SK-N-SH (cell line): Measurements from ENCODE around the gene TIMM10. TPM values are rescaled to one million over a fixed set of nuclear protein-coding genes. Genes with fewer than 3 reads are reported as not detected.

ENCODE experiments used
- CTCF ChIA-PET: fragments of 300-600, 350-600 bp; formaldehyde crosslinking; extraction: SDS; loops from one replicate; lab custom pipeline; 2021; lab: Yijun Ruan, JAX
- POLR2A ChIA-PET: fragments of 350-600 bp; sonication (Branson Sonifier 250); formaldehyde crosslinking; extraction: SDS; loops from one replicate; lab custom pipeline; 2020; ENCODE audit warnings: antibody characterized with exemption, inconsistent platforms; lab: Yijun Ruan, JAX
- DNase-seq: peaks from one replicate; pipeline ENCODE4 v3.0.0; 2012
- H2AFZ ChIP-seq: fragments of 200-600 bp; sonication (generic); 2 replicates; pipeline ENCODE4 v1.8.1; 2016; ENCODE audit warnings: antibody characterized with exemption, mild to moderate bottlenecking, low read depth
- H3F3A ChIP-seq: fragments of 200-600 bp; sonication (generic); replicated peaks from 2 replicates; pipeline ENCODE3; 2016; ENCODE audit warnings: antibody characterized with exemption, mild to moderate bottlenecking; ENCODE audit not compliant: insufficient read depth
- H3K27ac ChIP-seq, 2 experiments: fragments of 200-500 bp in 1 of 2; fragments of 200-600 bp in 1 of 2; sonication (Bioruptor generic) in 1 of 2; sonication (generic), shearing (Covaris generic) in 1 of 2; 2 replicates each; pipeline versions ENCODE4 v1.5.1 to v1.6.1; 2014 to 2016; ENCODE audit warnings: low read depth in 2 of 2, inconsistent platforms in 1 of 2, low read length in 1 of 2, mild to moderate bottlenecking in 1 of 2, mixed read lengths in 1 of 2
- H3K27me3 ChIP-seq: fragments of 200-600 bp; sonication (generic), shearing (Covaris generic); 2 replicates; pipeline ENCODE4 v1.6.1; 2016; ENCODE audit warnings: mixed run types; ENCODE audit not compliant: insufficient read depth
- H3K36me3 ChIP-seq, 2 experiments: fragments of 200-500 bp in 1 of 2; fragments of 200-600 bp in 1 of 2; sonication (Bioruptor generic) in 1 of 2; sonication (generic) in 1 of 2; replicated peaks in 1 of 2; 2 replicates each; pipeline versions ENCODE3 to v1.5.1; 2014 to 2016; ENCODE audit warnings: low read length in 1 of 2, mild to moderate bottlenecking in 1 of 2; ENCODE audit not compliant: insufficient read depth in 2 of 2, control insufficient read depth in 1 of 2
- H3K4me1 ChIP-seq, 2 experiments: fragments of 200-500 bp in 1 of 2; fragments of 200-600 bp in 1 of 2; sonication (Bioruptor generic) in 1 of 2; sonication (generic), shearing (Covaris generic) in 1 of 2; 2 replicates each; pipeline versions ENCODE4 v1.5.1 to v1.6.1; 2014 to 2016; ENCODE audit warnings: low read depth in 1 of 2, low read length in 1 of 2, mixed run types in 1 of 2; ENCODE audit not compliant: insufficient read depth in 2 of 2, control insufficient read depth in 1 of 2
- H3K4me2 ChIP-seq: fragments of 200-600 bp; sonication (generic), shearing (Covaris generic); 2 replicates; pipeline ENCODE4 v1.6.1; 2017; ENCODE audit warnings: mixed run types
- H3K4me3 ChIP-seq, 2 experiments: fragments of 200-500 bp in 1 of 2; fragments of 200-600 bp in 1 of 2; sonication (Bioruptor generic) in 1 of 2; sonication (generic), shearing (Covaris generic) in 1 of 2; 2 replicates each; pipeline versions ENCODE4 v1.5.1 to v1.8.1; 2014 to 2016; ENCODE audit warnings: low read depth in 2 of 2, inconsistent platforms in 1 of 2, low read length in 1 of 2, mild to moderate bottlenecking in 1 of 2, mixed read lengths in 1 of 2, moderate library complexity in 1 of 2
- H3K79me2 ChIP-seq: fragments of 200-600 bp; sonication (generic); 2 replicates; pipeline ENCODE4 v1.8.1; 2017; ENCODE audit warnings: mild to moderate bottlenecking; ENCODE audit not compliant: insufficient read depth
- H3K9ac ChIP-seq: fragments of 200-600 bp; sonication (generic); 2 replicates; pipeline ENCODE4 v1.6.1; 2017; ENCODE audit warnings: mixed run types
- H3K9me2 ChIP-seq: fragments of 200-600 bp; sonication (generic); 2 replicates; pipeline ENCODE4 v1.6.1; 2017; ENCODE audit warnings: mixed run types
- H3K9me3 ChIP-seq: fragments of 200-600 bp; sonication (generic); 2 replicates; pipeline ENCODE4 v1.6.1; 2017; ENCODE audit warnings: mixed run types, mild to moderate bottlenecking, moderate library complexity
- H4K20me1 ChIP-seq: fragments of 200-600 bp; sonication (generic); 2 replicates; pipeline ENCODE4 v1.6.1; 2017; ENCODE audit warnings: mild to moderate bottlenecking, mixed run types; ENCODE audit not compliant: insufficient read depth
- CHD2 ChIP-seq: fragments of 150-350 bp; IDR thresholded peaks from 2 replicates; pipeline ENCODE4 v1.6.1; 2018; ENCODE audit warnings: low read length; ENCODE audit not compliant: partially characterized antibody
- CTCF ChIP-seq: fragments of 200-600 bp; sonication (generic); IDR thresholded peaks from 2 replicates; pipeline ENCODE4 v1.6.1; 2017; ENCODE audit warnings: antibody characterized with exemption, mild to moderate bottlenecking, moderate library complexity
- EP300 ChIP-seq, 2 experiments: IDR thresholded peaks; 2 replicates each; pipeline versions ENCODE4 v1.4.0 to v1.6.1; 2012; ENCODE audit warnings: borderline replicate concordance in 1 of 2, low read depth in 1 of 2, low read length in 1 of 2
- FOSL2 ChIP-seq: IDR thresholded peaks from 2 replicates; pipeline ENCODE4 v1.4.0; 2012; ENCODE audit warnings: low read depth, mild to moderate bottlenecking, moderate library complexity, borderline replicate concordance
- GATA2 ChIP-seq: sonication (generic); formaldehyde crosslinking; IDR thresholded peaks from 2 replicates; pipeline ENCODE4 v1.5.0; 2020; ENCODE audit warnings: mild to moderate bottlenecking, missing genetic modification reagents
- NFIC ChIP-seq: IDR thresholded peaks from 2 replicates; pipeline ENCODE4 v1.4.0; 2012; ENCODE audit warnings: borderline replicate concordance
- NRF1 ChIP-seq: IDR thresholded peaks from 2 replicates; pipeline ENCODE4 v1.6.1; 2012; ENCODE audit warnings: low read depth, mild to moderate bottlenecking, low read length
- POLR2AphosphoS5 ChIP-seq: IDR thresholded peaks from 2 replicates; pipeline ENCODE4 v1.6.1; 2012; ENCODE audit warnings: low read depth, low read length
- RFX5 ChIP-seq: IDR thresholded peaks from 2 replicates; pipeline ENCODE4 v1.6.1; 2012; ENCODE audit warnings: mild to moderate bottlenecking, improper control_type of control experiment, low read length
- SMC3 ChIP-seq: IDR thresholded peaks from 2 replicates; pipeline ENCODE4 v1.6.1; 2012; ENCODE audit warnings: low read depth, low read length, improper control_type of control experiment
- TAF1 ChIP-seq: IDR thresholded peaks from 2 replicates; pipeline ENCODE4 v1.6.1; 2012; ENCODE audit warnings: low read depth, mild to moderate bottlenecking, low read length, moderate library complexity, borderline replicate concordance
- TCF12 ChIP-seq: IDR thresholded peaks from 2 replicates; pipeline ENCODE4 v1.4.0; 2012
- ZBTB33 ChIP-seq: IDR thresholded peaks from 2 replicates; pipeline ENCODE4 v1.4.0; 2012; ENCODE audit warnings: low read depth, borderline replicate concordance
- WGBS: methylation state at CpG from one replicate; pipeline ENCODE4 v1.1.6; 2017; ENCODE audit warnings: low lambda C conversion rate; 5-methylcytosine and 5-hydroxymethylcytosine counted together
- polyA plus RNA-seq, 3 experiments: library from polyadenylated mRNA; depleted of rRNA; stranded (reverse); fragments of >200 nt; gene quantifications; 2 replicates each; pipeline ENCODE4 v1.2.3, GENCODE V29; 2012
- TF ChIP-seq, protein P1 (sequence below): IDR thresholded peaks from 2 replicates; pipeline ENCODE4 v1.4.0; 2012; ENCODE audit warnings: low read depth
- TF ChIP-seq, protein P2 (sequence below): IDR thresholded peaks from 2 replicates; pipeline ENCODE4 v1.4.0; 2012; ENCODE audit warnings: low read depth, borderline replicate concordance
- TF ChIP-seq, protein P3 (sequence below): fragments of 150-350 bp; IDR thresholded peaks from 2 replicates; pipeline ENCODE4 v1.6.1; 2016; ENCODE audit warnings: mild to moderate bottlenecking, low read depth, low read length
- TF ChIP-seq, protein P4 (sequence below): IDR thresholded peaks from 2 replicates; pipeline ENCODE4 v1.6.1; 2012; ENCODE audit warnings: mild to moderate bottlenecking, low read depth, low read length, moderate library complexity

TIMM10 gene
- polyA plus RNA-seq, 1 of the 3 experiments (the other 2 are of a cell fraction) = 179 TPM

DNA sequence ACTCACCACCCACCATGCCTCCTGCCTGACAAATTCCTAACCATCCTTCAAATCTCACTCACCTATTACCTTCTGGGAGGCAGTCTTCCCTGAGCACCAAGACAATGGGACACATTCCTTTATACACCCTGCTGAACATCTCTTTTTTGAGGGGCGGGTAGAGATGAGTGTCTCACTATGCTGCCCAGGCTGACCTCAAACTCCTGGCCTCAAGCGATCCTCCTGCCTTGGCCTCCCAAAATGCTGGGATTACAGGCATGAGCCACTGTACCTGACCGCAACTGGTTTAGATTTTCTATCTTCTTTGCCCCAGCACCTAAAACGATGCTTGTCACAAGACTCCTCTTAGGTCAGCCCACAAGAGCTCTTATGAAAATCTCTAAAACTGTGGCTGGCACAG is 7.1 kb downstream of the TIMM10 start:
- no peaks in the 10 kb centered on the region for H3K9me3 ChIP-seq
- no peaks in the 10 kb centered on the region for H3K27me3 ChIP-seq
- ChIA-PET POLR2A (no interaction called here), CTCF (interaction anchor here (1.6 to 14.1 kb wide), 3 partner anchors 34 to 121 kb away, joined by 5 to 517 read pairs (median 174); partner anchors contain the start of gene RTN4RL2)
- H2AFZ ChIP-seq = no peak overlapping the region
- H3K9ac ChIP-seq = no peak overlapping the region
- WGBS = 87% methylated on average over 4 of the region's 4 CpGs
- no peaks in the 10 kb centered on the region; the same call in 1 of the 2 replicates for H4K20me1 ChIP-seq
- H3K4me1 ChIP-seq = no peaks in the 10 kb centered on the region
- peaks cover 0 to 3% of the 10 kb centered on the region in 2 experiments for H3K36me3 ChIP-seq
- TF ChIP-seq NFIC (no peak), GATA2 (no peak), FOSL2 (no peak), NRF1 (no peak), RFX5 (no peak), TCF12 (no peak), CHD2 (no peak), SMC3 (no peak), CTCF (no peak), TAF1 (no peak)
- TF ChIP-seq, protein P1, sequence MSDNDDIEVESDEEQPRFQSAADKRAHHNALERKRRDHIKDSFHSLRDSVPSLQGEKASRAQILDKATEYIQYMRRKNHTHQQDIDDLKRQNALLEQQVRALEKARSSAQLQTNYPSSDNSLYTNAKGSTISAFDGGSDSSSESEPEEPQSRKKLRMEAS = no peak
- TF ChIP-seq, protein P2, sequence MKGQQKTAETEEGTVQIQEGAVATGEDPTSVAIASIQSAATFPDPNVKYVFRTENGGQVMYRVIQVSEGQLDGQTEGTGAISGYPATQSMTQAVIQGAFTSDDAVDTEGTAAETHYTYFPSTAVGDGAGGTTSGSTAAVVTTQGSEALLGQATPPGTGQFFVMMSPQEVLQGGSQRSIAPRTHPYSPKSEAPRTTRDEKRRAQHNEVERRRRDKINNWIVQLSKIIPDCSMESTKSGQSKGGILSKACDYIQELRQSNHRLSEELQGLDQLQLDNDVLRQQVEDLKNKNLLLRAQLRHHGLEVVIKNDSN = no peak
- TF ChIP-seq, protein P3, sequence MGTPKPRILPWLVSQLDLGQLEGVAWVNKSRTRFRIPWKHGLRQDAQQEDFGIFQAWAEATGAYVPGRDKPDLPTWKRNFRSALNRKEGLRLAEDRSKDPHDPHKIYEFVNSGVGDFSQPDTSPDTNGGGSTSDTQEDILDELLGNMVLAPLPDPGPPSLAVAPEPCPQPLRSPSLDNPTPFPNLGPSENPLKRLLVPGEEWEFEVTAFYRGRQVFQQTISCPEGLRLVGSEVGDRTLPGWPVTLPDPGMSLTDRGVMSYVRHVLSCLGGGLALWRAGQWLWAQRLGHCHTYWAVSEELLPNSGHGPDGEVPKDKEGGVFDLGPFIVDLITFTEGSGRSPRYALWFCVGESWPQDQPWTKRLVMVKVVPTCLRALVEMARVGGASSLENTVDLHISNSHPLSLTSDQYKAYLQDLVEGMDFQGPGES = no peak
- H3K9me2 ChIP-seq = no peaks in the 10 kb centered on the region
- no peak overlapping the region for H3K4me2 ChIP-seq
- no peak overlapping the region for H3K27ac ChIP-seq
- H3K79me2 ChIP-seq = 0 out of 2 replicates have a peak, but pooled peaks cover 5% of the 10 kb centered on the region
- no peak for DNase-seq
- H3K4me3 ChIP-seq = no peak overlapping the region
- H3F3A ChIP-seq = no peaks in the 10 kb centered on the region

DNA sequence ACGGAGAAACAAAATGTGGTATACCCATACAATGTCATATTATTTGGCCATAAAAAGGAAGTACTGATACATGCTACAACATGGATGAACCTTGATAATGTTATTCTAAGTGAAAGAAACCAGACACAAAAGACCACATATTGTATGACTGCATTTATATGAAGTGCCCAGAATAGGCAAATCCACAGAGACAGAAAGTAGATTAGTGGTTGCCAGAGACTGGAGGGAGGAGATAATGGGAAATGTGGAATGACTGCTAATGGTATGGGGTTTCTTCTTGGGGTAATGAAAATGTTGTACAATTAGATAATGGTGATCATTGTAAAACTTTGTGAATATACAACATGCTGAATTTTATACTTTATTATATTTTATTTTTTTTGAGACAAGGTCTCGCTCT is 9.4 kb downstream of the TIMM10 start:
- Histone ChIP-seq H3K27ac (no peak overlapping the region), H3K9me2 (no peaks in the 10 kb centered on the region), H3K9me3 (no peaks in the 10 kb centered on the region), H3K4me3 (no peak overlapping the region), H3K9ac (no peak overlapping the region), H3K79me2 (0 out of 2 replicates have a peak, but pooled peaks cover 5% of the 10 kb centered on the region), H2AFZ (no peak overlapping the region), H3K4me2 (no peak overlapping the region), H3K36me3 (no peaks in the 10 kb centered on the region), H4K20me1 (no peaks in the 10 kb centered on the region), H3F3A (no peaks in the 10 kb centered on the region), H3K27me3 (no peaks in the 10 kb centered on the region), H3K4me1 (no peaks in the 10 kb centered on the region)
- ChIA-PET CTCF (interaction anchor here (0.8 to 3.4 kb wide), 5 partner anchors 28 to 124 kb away, joined by 3 to 27 read pairs (median 4); no protein-coding TSS in a partner anchor), POLR2A (no interaction called here)
- 86% methylated on average over 2 of the region's 2 CpGs for WGBS
- no peak for DNase-seq
- TF ChIP-seq EP300 (IDR thresholded peaks at IDR 0.05; ENCODE audit: borderline replicate concordance in 1 of 2, low read depth in 1 of 2, low read length in 1 of 2) (no peak), ZBTB33 (no peak), POLR2AphosphoS5 (no peak), TCF12 (no peak), FOSL2 (no peak)
- TF ChIP-seq, protein P4, sequence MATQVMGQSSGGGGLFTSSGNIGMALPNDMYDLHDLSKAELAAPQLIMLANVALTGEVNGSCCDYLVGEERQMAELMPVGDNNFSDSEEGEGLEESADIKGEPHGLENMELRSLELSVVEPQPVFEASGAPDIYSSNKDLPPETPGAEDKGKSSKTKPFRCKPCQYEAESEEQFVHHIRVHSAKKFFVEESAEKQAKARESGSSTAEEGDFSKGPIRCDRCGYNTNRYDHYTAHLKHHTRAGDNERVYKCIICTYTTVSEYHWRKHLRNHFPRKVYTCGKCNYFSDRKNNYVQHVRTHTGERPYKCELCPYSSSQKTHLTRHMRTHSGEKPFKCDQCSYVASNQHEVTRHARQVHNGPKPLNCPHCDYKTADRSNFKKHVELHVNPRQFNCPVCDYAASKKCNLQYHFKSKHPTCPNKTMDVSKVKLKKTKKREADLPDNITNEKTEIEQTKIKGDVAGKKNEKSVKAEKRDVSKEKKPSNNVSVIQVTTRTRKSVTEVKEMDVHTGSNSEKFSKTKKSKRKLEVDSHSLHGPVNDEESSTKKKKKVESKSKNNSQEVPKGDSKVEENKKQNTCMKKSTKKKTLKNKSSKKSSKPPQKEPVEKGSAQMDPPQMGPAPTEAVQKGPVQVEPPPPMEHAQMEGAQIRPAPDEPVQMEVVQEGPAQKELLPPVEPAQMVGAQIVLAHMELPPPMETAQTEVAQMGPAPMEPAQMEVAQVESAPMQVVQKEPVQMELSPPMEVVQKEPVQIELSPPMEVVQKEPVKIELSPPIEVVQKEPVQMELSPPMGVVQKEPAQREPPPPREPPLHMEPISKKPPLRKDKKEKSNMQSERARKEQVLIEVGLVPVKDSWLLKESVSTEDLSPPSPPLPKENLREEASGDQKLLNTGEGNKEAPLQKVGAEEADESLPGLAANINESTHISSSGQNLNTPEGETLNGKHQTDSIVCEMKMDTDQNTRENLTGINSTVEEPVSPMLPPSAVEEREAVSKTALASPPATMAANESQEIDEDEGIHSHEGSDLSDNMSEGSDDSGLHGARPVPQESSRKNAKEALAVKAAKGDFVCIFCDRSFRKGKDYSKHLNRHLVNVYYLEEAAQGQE = no peak
- TF ChIP-seq, protein P2 = no peak
